ENCODE results near the gene YARS1.

The YARS1 gene

DNA sequence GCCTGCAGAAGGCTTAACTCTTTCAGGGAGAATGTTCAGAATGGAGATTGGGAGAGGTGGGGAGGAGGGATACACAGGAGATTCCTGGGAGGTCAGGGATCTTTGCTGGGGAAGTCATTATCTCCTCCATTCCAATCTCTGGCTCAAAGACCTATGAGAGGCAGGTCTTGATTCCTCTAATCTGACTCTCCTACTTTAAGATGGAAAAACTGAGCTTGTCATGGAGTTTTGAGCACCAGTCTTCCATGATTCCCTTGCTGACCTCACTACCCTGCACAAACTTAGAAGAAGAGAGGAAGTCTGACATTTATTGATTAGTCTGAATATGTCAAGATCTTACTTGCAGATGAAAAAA is 73.1 kb downstream of the YARS1 start:
- DNase-seq (ENCODE audit: low spot score), result peak; percentile 67

DNA sequence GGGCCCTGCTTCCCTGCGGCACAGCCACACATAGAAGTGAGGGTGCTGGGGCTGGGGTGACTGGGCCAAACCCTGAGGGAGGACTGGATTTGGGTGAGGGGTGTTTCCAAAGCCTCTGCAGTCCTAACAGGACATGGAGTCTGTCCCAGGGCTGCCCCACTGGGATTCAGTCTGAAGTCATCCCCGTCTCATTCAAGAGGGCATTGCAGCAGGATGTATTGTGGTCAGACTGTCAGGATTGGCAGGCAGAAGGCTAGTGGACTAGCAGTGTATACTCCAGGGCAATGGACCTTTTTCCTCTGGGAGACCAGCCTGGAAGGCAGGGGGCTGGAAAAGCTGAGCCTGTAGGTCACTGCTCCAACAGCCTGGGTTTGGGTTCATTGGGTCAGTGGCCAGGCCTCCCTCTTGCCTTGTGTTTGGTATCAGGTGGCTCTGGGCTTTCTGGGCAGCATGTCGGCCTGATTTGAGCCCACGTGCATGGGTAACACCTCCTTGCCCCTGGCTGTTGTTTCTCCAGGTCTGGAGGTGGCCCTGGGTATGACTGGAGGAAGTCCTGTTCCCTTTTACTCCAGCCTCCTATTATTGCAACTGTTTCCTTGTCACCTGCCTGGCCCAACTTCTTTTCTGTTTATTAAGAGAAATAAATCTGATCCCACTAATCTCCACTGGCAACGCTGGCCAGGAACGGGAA is 73.6 kb downstream of the YARS1 start:
- DNase-seq (ENCODE audit: low spot score), result peak; percentile 61

GRCh38 chr1:32742956-32743355 is 74.2 kb downstream of the YARS1 start:
- peak; percentile 52 for DNase-seq (ENCODE audit: low spot score)

DNA sequence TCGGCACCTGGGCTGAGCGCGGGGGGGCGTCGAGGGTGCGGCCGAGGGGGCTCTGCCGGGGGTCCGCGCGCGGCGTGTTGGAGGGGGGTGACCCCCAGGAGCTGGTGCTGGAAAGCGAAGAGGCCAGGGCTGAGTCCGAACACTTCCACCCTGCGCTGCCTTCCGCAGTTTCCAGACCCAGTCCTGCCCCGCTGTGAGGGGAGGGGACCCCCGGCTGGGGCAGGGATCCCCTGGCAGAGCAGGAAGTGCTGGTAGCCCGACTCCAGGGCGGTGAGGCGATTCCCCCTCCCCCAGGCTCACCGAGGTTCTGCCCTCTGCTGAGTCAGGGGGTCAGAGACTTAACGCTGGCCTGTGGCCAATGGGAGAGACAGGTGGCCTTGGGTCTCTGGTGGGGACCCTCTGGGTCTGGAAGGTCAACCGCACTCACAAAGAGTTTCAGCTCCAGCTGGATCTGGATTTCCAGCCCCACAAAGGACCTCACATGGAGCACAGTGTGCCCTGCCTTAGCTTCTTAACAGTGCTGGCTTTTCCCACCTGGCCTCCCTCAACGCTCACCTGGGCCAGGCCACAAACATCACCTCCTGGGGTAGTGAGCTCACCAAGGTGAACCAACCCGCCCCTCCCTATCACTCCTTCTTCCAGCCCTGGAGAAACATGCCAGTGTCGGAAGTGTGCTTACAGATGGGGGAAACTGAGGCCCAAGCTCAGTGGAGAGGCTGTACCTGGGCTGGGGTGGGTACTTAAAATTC is 74.8 kb downstream of the YARS1 start:
- DNase-seq (ENCODE audit: low spot score), result peak; percentile 71

DNA sequence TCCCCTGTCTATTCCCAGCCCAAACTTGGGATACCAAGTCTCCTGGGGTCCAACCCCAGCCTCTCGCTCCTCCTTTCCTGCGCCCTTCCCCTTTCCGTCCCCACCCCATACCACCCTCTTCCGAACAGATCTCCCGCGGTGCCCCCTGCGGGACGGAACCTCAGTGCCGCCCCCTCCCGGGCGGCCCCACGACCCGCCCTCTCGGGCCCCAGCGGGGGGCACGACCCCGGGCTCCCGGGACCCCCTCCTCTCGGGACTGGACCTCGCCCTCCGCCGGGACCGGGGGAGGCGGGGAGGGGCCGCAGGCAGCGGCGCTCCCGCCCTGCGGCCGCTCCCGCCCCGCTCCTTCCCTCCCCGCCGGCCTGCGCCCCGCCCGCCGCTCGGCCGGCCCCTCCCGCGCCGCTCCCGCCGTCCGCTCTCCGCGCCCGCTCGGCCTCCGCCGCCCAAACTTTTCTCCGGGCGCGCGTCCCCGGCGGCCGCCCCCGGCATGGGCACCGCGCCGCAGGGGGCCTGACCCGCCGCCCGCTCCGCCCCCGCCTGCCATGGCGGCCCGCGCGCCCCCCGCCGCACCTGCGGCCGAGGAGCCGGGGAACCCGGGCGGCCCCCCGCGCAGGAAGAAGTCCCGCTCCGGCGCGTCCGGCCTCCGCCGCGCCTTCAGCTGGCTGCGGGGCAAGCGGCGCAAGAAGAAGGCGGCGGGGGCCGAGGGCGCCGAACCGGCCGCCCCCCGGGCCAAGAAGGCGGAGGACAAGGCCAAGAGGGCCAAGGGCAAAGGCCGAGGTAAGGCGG is 75.6 kb downstream of the YARS1 start:
- peak; percentile 48 for DNase-seq (ENCODE audit: low spot score)

GRCh38 chr1:32741059-32741412 is 76.1 kb downstream of the YARS1 start:
- DNase-seq (ENCODE audit: low spot score), result no peak

DNA sequence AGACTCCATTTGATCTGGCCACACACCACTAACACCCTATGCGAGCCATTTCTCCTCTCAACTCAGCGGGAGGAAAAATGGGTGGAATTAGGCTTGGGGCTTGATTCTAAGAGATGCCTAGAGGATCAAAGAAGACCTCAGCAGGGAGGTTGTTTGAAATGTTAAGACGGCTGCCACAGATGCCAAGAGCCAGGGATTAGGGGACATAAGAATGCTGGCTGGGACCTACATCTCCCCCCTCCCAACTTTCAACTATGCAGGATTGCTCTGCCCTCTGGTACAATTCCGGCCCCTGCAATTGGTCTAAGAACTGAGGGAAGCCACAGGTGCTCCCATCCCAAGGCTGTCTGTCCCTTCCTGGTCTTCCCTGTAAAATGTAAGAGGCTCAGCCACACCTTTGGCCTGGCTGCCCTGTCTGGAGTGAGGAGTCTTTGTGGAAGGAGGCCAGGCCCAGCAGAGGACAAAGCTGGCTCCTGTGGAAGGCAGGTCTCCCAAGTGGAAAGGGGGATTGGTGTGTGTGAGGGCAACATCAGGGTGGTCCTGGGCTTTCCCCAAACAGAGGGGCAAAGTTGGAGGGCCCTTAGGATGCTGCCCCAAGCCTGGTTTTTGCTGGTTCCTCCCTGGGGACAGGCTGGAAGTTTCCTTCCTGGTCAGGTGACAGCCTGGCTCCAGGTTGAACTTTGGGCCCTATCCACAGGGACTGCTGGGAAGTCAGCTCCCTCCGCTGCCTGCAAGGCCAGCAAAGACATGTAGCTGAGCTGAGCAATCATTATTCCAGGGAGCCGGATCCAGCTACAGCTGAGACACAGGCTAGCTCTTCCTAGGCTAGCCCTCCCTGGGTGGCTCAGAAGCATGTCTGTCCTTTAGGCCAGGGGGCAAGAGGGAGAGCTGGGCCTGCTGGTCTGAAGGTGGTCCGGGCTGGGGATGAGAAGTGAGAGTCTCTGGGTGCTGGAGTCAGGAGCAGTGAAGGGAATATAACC is 80.1 kb downstream of the YARS1 start:
- no peak for DNase-seq (ENCODE audit: low spot score)

GRCh38 chr1:32733582-32734321 is 83.4 kb downstream of the YARS1 start:
- DNase-seq (ENCODE audit: low spot score), result no peak

DNA sequence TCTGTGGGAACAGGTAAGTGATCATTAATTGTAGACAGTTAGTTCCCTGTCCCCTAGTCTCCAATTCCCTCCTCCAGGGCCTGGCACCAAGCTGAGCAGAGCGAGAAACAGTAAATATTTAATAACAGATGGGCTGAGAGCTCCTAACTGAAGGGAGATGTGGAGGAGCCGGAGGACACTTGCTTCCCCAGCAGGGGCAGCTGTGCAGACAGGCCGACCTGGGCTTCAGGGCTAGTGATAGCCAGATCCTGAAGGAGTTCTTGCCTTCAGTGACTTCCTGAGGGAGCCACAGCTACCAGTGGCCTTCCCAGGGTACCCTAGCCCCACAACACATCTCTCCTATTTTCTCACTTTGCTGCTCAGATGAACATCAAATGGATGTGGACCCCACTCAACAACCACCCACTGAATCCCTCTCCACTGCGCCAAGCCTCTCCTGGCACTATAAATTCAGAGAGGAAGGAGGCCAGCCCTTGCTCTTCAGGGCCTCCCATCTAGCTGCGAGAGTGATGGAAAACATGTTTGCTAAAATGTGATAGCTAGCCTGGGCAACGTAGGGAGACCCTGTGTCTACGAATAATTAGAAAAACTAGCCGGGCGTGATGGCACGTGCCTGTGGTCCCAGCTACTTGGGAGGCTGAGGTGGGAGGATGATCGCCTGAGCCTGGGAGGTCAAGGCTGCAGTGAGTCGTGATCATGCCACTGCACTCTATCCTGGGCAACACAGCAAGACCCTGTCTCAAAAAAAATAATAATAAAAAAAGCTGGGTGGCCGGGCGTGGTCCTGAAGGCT is 87.7 kb downstream of the YARS1 start:
- DNase-seq (ENCODE audit: low spot score), result no peak

DNA sequence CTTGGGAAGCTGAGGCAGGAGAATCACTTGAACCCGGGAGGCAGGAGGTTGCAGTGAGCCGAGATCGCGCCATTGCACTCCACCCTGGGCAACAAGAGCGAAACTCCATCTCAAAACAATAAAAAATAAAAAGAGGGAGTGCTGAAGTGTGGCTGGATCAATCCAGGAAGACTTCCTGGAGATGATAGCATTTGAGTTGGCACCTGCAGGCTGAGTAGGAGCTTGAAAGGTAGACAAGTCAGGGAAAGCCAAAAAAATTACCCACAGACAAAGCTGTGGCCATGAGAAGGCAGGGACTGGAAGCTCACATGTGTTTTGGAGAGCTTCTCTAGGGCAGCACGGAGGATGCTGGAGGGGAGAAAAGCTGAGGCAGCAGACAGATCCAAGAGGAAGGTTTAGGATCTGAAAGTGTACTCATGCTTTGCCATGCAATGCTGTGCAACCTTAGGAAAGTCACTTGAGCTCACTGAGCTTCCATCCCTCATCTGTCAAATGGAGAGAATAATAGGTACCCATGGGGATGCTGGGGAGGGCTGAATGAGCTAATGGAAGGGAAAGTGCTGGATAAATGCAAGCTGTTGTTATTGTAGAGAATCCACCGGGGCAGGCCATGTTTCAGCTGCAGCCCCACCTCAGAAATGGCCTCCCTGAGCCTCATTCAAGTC is 88.6 kb downstream of the YARS1 start:
- DNase-seq (ENCODE audit: low spot score), result no peak

- no peak for DNase-seq (ENCODE audit: low spot score)
Measured at GRCh38 chr1:32727876-32728275, 89.3 kb downstream of the YARS1 start.

DNA sequence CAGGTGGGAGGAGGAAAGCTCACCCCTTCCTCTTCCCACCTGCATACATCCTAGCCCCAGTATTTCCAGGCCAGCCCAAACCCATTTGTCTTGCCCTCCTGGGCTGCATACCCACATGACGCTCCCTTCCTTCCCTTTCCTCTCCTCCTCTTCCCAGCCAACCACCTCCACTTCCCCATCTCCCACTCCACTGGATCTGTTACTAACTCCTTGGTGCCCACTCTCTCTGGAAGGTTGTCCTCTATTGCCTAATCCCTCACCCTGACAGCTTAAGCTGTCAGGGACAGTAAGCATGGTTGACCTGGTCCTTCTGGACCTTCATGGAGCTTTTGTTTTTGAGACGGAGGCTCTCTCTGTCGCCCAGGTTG is 91.6 kb downstream of the YARS1 start:
- DNase-seq (ENCODE audit: low spot score), result no peak

All from kidney tubule cell (primary cell).